Pancreas (tissue), 10 donors: ENCODE measurements around the gene TRAPPC5. TPM values are rescaled to one million over a fixed set of nuclear protein-coding genes. Genes with fewer than 3 reads are reported as not detected.

Source experiments
- ATAC-seq, 4 donors: fragments of 200-7000 bp; cut with Tn5 transposase; one replicate each; pipeline versions ENCODE4 v1.8.0 to v1.9.1; 2020; ENCODE audit warnings: mild to moderate bottlenecking in 4 of 4, moderate library complexity in 4 of 4
- DNase-seq, 6 donors: peaks; one replicate each; pipeline ENCODE4 v3.0.0-alpha.2; 2020
- FAIRE-seq: peaks from 2 replicates; lab custom pipeline; 2012; peaks lifted over from hg19 to GRCh38; lab: Jason Lieb, UNC
- H3K27ac ChIP-seq, 4 donors: fragments of 200-600 bp; sonication (generic); 1 replicate in 3 of 4; 2 replicates in 1 of 4; pipeline versions ENCODE4 v1.5.0 to v1.8.0; 2020
- H3K27me3 ChIP-seq, 4 donors: fragments of 200-600 bp; one replicate each; pipeline ENCODE4 v1.8.0; 2021
- H3K36me3 ChIP-seq, 3 donors: fragments of 200-600 bp; sonication (generic) in 1 of 3; one replicate each; pipeline versions ENCODE4 v1.5.0 to v1.8.0; 2020 to 2021
- H3K4me1 ChIP-seq, 3 donors: fragments of 200-600 bp; one replicate each; pipeline ENCODE4 v1.8.0; 2021
- H3K4me3 ChIP-seq, 4 donors: fragments of 200-600 bp; sonication (generic) in 2 of 4; one replicate each; pipeline versions ENCODE4 v1.5.0 to v1.8.0; 2020 to 2021
- H3K9me3 ChIP-seq, 4 donors: fragments of 200-600 bp; one replicate each; pipeline ENCODE4 v1.8.0; 2021
- WGBS, 2 donors: extraction: QIAGEN DNeasy Blood & Tissue Kit; methylation state at CpG; one replicate each; pipeline ENCODE4 v1.1.7; 2013; 5-methylcytosine and 5-hydroxymethylcytosine counted together
- intact Hi-C, 3 donors: fragments of 100-400 bp; cut with DNase I; formaldehyde crosslinking; loops; one replicate each; pipeline versions ENCODE4 v1.11.1 to v1.14.2; 2022
- polyA plus RNA-seq, 2 donors: library from polyadenylated mRNA; stranded (reverse); fragments of 200-250 nt; gene quantifications; one replicate each; pipeline ENCODE4 v1.2.3, GENCODE V29; 2013
- total RNA-seq, 6 donors: library from RNA; stranded (reverse); fragmentation: NEBNext Ultra II Directional in 4 of 6; extraction: Animal tissue kit (Norgen Biotek cat#: 25700) in 4 of 6; gene quantifications; one replicate each; pipeline versions ENCODE4 v1.2.1 to v1.2.4, GENCODE V29; 2021 to 2023
- TF ChIP-seq, protein P1 (sequence below), 4 donors: fragments of 200-600 bp; sonication (generic) in 3 of 4; IDR thresholded peaks; one replicate each; pipeline versions ENCODE4 v1.5.0 to v1.8.0; 2021; ENCODE audit warnings: antibody characterized with exemption in 4 of 4
- donor health status: healthy with polysubstance abuse.
- donor health status: DM: no; HTN: no; CAD: no; lungs with moderate emphysema.
- donor health status: DM: no; HTN: no; CAD: no.
- donor health status: control.
- donor health status: control.
- donor health status: Bipolar disorder and iron deficiency.
- donor health status: DM: yes; HTN: yes; CAD: no.
- donor health status: DM: no; HTN: no; CAD: no.
- donor health status: DM: no; HTN: no; CAD: no.
- donor health status: DM: yes; HTN: yes; CAD: no.

The TRAPPC5 gene
- total and polyA plus RNA-seq, 8 donors, result 26.7 to 89.9 (median 43.9) TPM

DNA sequence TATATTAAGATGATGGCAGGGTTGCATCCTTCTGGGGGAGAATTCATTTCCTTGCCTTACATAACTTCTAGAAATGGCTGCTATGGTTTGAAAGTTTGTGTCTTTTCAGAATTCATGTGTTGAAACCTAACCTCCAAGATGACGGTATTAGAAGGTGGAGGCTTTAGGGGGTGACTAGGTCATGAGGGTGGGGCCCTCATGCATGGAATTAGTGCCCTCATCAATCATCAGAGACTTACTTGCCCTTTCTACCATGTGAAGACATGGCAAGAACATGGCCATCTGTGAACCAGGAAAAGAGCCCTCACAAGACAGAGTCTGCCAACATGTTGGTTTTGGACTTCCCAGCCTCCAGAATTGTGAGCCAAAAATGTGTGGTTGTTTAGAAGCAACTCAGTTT lies 36.1 kb downstream of the TRAPPC5 start:
- H3K4me3 ChIP-seq, result no peak overlapping the region
- no peak for DNase-seq
- no peaks in the 10 kb centered on the region for H3K9me3 ChIP-seq
- intact Hi-C loops, result no loop called here
- TF ChIP-seq, protein P1, sequence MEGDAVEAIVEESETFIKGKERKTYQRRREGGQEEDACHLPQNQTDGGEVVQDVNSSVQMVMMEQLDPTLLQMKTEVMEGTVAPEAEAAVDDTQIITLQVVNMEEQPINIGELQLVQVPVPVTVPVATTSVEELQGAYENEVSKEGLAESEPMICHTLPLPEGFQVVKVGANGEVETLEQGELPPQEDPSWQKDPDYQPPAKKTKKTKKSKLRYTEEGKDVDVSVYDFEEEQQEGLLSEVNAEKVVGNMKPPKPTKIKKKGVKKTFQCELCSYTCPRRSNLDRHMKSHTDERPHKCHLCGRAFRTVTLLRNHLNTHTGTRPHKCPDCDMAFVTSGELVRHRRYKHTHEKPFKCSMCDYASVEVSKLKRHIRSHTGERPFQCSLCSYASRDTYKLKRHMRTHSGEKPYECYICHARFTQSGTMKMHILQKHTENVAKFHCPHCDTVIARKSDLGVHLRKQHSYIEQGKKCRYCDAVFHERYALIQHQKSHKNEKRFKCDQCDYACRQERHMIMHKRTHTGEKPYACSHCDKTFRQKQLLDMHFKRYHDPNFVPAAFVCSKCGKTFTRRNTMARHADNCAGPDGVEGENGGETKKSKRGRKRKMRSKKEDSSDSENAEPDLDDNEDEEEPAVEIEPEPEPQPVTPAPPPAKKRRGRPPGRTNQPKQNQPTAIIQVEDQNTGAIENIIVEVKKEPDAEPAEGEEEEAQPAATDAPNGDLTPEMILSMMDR (IDR thresholded peaks at IDR 0.05), result no peak
- no peaks in the 10 kb centered on the region for H3K4me1 ChIP-seq
- 50 to 73% methylated on average over 1 of the region's 1 CpG for WGBS, 2 donors
- H3K27ac ChIP-seq, result no peak overlapping the region
- no peak for FAIRE-seq
- no peak for ATAC-seq
- H3K36me3 ChIP-seq, result no peaks in the 10 kb centered on the region
- H3K27me3 ChIP-seq, result no peaks in the 10 kb centered on the region

DNA sequence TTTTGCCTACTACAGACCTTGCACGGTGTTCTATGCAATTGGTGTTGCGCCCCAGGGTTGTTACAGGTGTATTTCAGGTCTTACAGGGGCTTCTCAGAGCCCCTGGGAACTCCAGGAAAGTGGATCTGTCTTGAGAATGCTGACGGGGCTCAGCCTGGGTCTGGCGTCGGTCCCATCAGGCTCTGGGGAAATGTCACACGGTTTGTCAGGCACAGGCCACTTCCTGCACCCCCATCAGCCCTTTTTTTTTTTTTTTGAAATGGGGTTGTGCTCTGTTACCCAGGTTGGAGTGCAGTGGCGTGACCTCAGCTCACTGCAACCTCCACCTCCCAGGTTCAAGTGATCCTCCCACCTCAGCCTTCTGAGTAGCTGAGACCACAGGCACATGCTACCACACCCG lies 38.0 kb downstream of the TRAPPC5 start:
- ATAC-seq, result no peak
- 45 to 51% methylated on average over 8 of the region's 8 CpGs for WGBS, 2 donors
- Histone ChIP-seq H3K4me1 (no peaks in the 10 kb centered on the region), H3K27ac (no peak overlapping the region), H3K36me3 (no peaks in the 10 kb centered on the region), H3K27me3 (no peaks in the 10 kb centered on the region), H3K4me3 (no peak overlapping the region), H3K9me3 (no peaks in the 10 kb centered on the region)
- FAIRE-seq, result no peak
- intact Hi-C loops, result no loop called here
- TF ChIP-seq, protein P1 (IDR thresholded peaks at IDR 0.05), result no peak
- no peak for DNase-seq

DNA sequence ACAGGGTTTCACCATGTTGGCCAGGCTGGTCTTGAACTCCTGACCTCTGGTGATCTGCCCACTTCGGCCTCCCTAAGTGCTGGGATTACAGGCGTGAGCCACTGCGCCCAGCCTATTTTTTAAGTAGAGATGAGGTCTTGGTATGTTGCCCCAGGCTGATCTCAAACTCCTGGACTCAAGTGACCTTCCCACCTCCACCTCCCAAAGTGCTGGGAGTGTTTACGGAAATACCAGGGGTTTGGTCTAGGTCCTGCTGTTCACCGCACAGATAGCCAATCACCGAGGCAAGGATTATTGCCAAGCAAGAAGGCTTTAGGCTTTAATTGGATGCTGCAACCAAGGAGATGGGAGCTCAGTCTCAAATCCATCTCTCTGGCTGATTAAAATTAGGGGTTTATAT lies 39.7 kb downstream of the TRAPPC5 start:
- intact Hi-C loops, result no loop called here
- Histone ChIP-seq H3K27me3 (no peaks in the 10 kb centered on the region), H3K27ac (no peak overlapping the region), H3K4me3 (no peak overlapping the region), H3K36me3 (no peaks in the 10 kb centered on the region), H3K9me3 (no peaks in the 10 kb centered on the region), H3K4me1 (no peaks in the 10 kb centered on the region)
- TF ChIP-seq, protein P1 (IDR thresholded peaks at IDR 0.05), result no peak
- FAIRE-seq, result no peak
- no peak for DNase-seq
- WGBS, 2 donors, result 69 to 76% methylated on average over 6 of the region's 6 CpGs
- no peak for ATAC-seq

DNA sequence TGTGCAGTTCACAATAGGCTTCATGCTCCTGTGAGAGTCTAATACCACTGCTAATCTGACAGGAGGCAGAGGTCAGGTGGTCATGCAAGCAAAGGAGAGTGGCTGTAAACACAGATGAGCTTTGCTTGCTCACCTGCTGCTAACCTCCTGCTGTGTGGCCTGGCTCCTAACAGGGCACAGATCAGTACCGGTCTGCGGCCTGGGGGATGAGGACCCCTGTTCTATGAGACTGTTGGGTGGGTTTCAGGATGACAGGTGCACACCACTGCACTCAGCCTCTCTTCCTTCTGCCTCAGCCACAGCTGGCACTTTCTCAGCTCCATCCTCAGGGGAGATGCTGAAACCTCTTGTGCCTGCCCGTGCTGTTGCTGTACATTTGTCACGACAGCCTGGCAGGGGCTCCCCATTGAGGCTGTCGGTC lies 41.6 kb downstream of the TRAPPC5 start:
- no peaks in the 10 kb centered on the region for H3K4me1 ChIP-seq
- H3K4me3 ChIP-seq, result no peak overlapping the region
- 28 to 38% methylated on average over 5 of the region's 5 CpGs for WGBS, 2 donors
- H3K27ac ChIP-seq, result no peak overlapping the region
- DNase-seq (no peak), ATAC-seq (no peak), FAIRE-seq (no peak)
- H3K36me3 ChIP-seq, result no peaks in the 10 kb centered on the region
- TF ChIP-seq, protein P1 (IDR thresholded peaks at IDR 0.05), result no peak
- H3K27me3 ChIP-seq, result no peaks in the 10 kb centered on the region
- no peaks in the 10 kb centered on the region for H3K9me3 ChIP-seq
- intact Hi-C loops, result no loop called here

DNA sequence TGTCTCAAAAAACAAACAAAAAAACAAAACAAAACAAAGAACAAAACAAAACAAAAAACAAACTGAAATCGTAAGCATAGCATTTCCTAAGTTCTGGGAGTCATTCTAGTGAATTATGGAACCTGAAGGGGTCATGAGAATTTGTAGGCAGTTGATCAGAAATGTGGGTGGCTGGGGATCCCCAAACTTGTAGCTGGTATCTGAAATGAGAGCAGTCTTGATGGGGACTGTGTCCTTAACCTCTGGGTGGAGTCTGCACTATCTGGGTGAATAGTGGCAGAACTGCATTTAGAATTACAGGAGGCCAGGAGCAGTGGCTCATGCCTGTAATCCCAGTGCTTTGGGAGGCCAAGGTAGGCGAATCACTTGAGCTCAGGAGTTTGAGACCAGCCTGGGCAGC lies 45.2 kb downstream of the TRAPPC5 start:
- intact Hi-C loops, result no loop called here
- Histone ChIP-seq H3K27me3 (peaks cover 0 to 18% (median 2%) of the 10 kb centered on the region in 4 donors), H3K36me3 (no peaks in the 10 kb centered on the region)

More for the DNA sequence above, 45.2 kb downstream of the TRAPPC5 start:
- Histone ChIP-seq H3K9me3 (no peaks in the 10 kb centered on the region), H3K4me1 (no peaks in the 10 kb centered on the region), H3K27ac (no peak overlapping the region), H3K4me3 (no peak overlapping the region)
- ATAC-seq, result no peak
- TF ChIP-seq, protein P1 (IDR thresholded peaks at IDR 0.05), result no peak
- WGBS, 2 donors, result 44 to 49% methylated on average over 2 of the region's 2 CpGs
- FAIRE-seq, result no peak
- DNase-seq, result no peak
